Motor neuron (in vitro differentiated cells): ENCODE results near the gene CFAP100. TPM values are rescaled to one million over a fixed set of nuclear protein-coding genes. Genes with fewer than 3 reads are reported as not detected.

Experiments
- ATAC-seq, 8 experiments: fragments of 200-7000 bp; cut with Tn5 transposase; replicated peaks in 6 of 8; 2 replicates each; pipeline ENCODE4 v1.8.0; 2021; ENCODE audit warnings: mild to moderate bottlenecking in 8 of 8, moderate library complexity in 8 of 8
- H3K27ac ChIP-seq, 2 donors: fragments of 250-450 bp; sonication (Bioruptor Pico); 2 replicates each; pipeline ENCODE4 v1.9.0; 2021; ENCODE audit warnings: antibody characterized with exemption in 2 of 2, mild to moderate bottlenecking in 2 of 2, moderate library complexity in 1 of 2
- H3K4me1 ChIP-seq, 2 donors: fragments of 250-450 bp; sonication (Bioruptor Pico); replicated peaks in 1 of 2; 2 replicates each; pipeline ENCODE4 v1.6.1; 2021; ENCODE audit warnings: antibody characterized with exemption in 2 of 2, mild to moderate bottlenecking in 2 of 2, moderate library complexity in 1 of 2
- H3K4me3 ChIP-seq, 5 donors: fragments of 250-450 bp; sonication (Bioruptor Pico); 2 replicates each; pipeline ENCODE4 v1.9.0; 2021; ENCODE audit warnings: antibody characterized with exemption in 5 of 5, mild to moderate bottlenecking in 5 of 5, moderate library complexity in 4 of 5
- WGBS, 10 experiments: fragments of 450-650 bp; shearing (Covaris generic); methylation state at CpG; one replicate each; pipeline ENCODE4 v1.0.0; 2022; 5-methylcytosine and 5-hydroxymethylcytosine counted together
- in situ Hi-C, 9 experiments: fragments of 400-800 bp; cut with MboI; loops; one replicate each; pipeline ENCODE4 v1.15.0; 2021; ENCODE audit warnings: low sequenced_read_pairs in 9 of 9, low pct_unique_long_range_greater_than_20kb in 2 of 9; ENCODE audit not compliant: unreplicated experiment in 9 of 9
- total RNA-seq, 8 experiments: library from RNA; unstranded; fragments of 300-600 nt; gene quantifications; 2 replicates each; pipeline versions ENCODE4 v1.2.3 to v1.2.4, GENCODE V29; 2022

The CFAP100 gene
- total RNA-seq, 8 experiments from 2014 or later: 0.22 to 5.8 (median 0.66) TPM; not detected in 4

DNA sequence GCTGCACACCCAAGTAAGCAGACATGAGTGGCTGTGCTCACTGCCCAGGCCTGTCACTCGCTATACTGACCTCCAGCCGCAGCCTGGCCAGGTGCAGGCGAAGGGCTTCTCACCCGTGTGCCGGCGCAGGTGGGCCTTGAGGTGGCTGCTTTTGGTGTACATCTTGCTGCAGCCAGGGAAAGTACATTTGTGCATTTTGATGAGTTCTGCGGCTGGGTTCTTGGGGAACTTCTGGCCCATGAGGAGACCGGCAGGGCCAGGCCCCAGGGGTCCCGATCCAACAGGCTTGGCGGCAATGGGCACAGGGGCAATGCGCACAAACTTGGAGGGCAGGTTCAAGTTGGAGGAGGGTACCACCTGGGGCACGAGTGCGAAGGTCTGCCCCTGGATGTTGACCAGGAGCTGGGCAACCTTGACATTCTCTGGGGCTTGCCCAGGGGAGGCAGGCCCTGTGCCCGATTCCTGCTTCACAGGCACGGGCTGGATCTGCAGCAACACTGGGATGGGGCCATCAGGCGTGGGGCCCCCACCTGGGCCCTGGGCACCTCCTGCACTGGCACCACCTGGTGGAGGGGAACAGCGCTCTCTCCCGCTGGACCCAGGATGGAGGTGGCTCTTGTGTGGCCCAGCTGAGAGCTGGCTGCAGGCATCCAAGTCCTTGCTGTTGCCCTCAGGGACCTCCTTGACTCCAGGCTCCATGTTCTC lies 42.8 kb upstream of the CFAP100 start:
- Histone ChIP-seq H3K4me3 (no peak overlapping the region), H3K27ac (no peak overlapping the region), H3K4me1 (peaks cover 6 to 7% of the 10 kb centered on the region in 2 donors)
- ATAC-seq: no peak
- 94 to 100% (median 99%) methylated on average over 1 to 8 of the region's 18 CpGs; no CpG with 5 or more reads in 6 of the 10 experiments for WGBS, 10 experiments
- in situ Hi-C loops: no loop called here

GRCh38 chr3:126352476-126353454 lies 41.9 kb upstream of the CFAP100 start:
- H3K4me3 ChIP-seq: no peak overlapping the region
- ATAC-seq: no peak
- in situ Hi-C loops: no loop called here
- no peak overlapping the region for H3K27ac ChIP-seq
- 66 to 92% (median 90%) methylated on average over 2 to 7 of the region's 27 CpGs; no CpG with 5 or more reads in 4 of the 10 experiments for WGBS, 10 experiments
- peaks cover 6 to 7% of the 10 kb centered on the region in 2 donors for H3K4me1 ChIP-seq

DNA sequence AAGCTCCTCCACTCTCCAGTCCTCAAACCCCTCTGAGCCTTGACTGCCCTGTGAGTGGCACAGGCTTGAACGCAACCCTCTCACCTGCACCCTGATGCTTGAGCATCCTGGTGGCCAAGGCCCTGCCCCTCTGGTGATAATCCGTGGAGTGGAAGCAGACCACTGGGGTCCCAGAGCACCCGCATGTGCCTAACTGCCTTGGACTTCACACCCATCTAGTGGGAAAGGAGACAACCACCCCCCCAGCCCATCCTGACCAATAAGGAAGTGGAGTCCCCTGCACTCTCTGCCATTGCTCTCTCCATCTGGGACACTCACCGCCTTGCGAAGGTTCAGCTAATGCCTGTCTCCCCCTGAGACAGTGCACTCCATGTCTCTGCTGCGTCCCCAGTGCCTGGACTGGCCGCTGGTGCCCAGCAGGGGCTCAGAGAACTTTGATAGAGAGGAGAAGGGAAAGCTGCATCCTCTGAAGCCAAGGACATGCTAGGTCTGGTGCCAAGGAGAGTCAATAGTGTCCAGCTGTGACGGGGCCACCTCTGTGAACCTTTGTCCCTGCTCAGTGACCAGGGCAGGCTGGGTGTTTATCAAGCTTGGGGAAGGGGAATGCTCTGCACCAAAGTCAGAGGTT lies 40.9 kb upstream of the CFAP100 start:
- Histone ChIP-seq H3K4me3 (no peak overlapping the region), H3K27ac (no peak overlapping the region), H3K4me1 (peaks cover 6 to 7% of the 10 kb centered on the region in 2 donors)
- in situ Hi-C loops: no loop called here
- WGBS, 10 experiments: 90 to 100% (median 97%) methylated on average over 1 to 3 of the region's 8 CpGs; no CpG with 5 or more reads in 6 of the 10 experiments
- ATAC-seq: no peak

- in situ Hi-C loops: no loop called here
- Histone ChIP-seq H3K4me1 (peaks cover 6 to 7% of the 10 kb centered on the region in 2 donors), H3K27ac (no peak overlapping the region), H3K4me3 (no peak overlapping the region)
- no peak for ATAC-seq
- WGBS, 10 experiments: 33 to 100% (median 77%) methylated on average over 1 to 7 of the region's 7 CpGs; no CpG with 5 or more reads in 4 of the 10 experiments
Observed at GRCh38 chr3:126354776-126355175, 39.9 kb upstream of the CFAP100 start.

DNA sequence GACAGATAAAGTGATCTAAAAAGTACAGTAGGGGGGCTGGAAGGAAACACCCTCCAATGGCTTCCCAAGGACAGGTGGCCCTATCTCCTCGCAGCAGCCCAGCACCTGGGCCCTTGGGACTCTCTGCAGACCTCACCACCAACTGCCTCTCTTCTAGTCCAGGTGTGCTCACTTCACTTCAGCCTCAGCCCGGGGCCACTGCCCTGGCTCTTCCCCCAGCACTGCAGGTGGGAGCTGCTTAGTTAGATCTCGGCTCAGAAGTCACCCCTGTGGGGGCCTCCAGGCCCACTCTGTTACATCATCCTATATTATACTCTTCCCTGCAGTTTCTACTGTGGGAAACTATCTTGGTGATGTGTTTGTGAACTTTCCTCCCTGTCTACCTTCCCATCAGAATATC lies 39.5 kb upstream of the CFAP100 start:
- in situ Hi-C loops: no loop called here
- peaks cover 6 to 7% of the 10 kb centered on the region in 2 donors for H3K4me1 ChIP-seq
- ATAC-seq: no peak
- H3K4me3 ChIP-seq: peak overlapping the region in 4 of 5 donors; percentile 51 to 89 (median 74)
- peak overlapping the region in 1 of 2 donors; percentile 3 for H3K27ac ChIP-seq
- 28 to 41% (median 37%) methylated on average over 1 to 3 of the region's 3 CpGs; no CpG with 5 or more reads in 6 of the 10 experiments for WGBS, 10 experiments

- peak; percentile 71 to 87 (median 83) for ATAC-seq
- H3K27ac ChIP-seq: no peak overlapping the region
Observed at GRCh38 chr3:126355777-126356372, 38.8 kb upstream of the CFAP100 start.

GRCh38 chr3:126356373-126357264 lies 38.1 kb upstream of the CFAP100 start:
- Histone ChIP-seq H3K27ac (no peak overlapping the region), H3K4me1 (peaks cover 6 to 7% of the 10 kb centered on the region in 2 donors), H3K4me3 (peak overlapping the region; percentile 51 to 89 (median 61))
- in situ Hi-C loops: no loop called here
- WGBS, 10 experiments: 0% methylated on average over 15 of the region's 100 CpGs; no CpG with 5 or more reads in 9 of the 10 experiments
- ATAC-seq: peak; percentile 11 to 43 (median 36)

More at GRCh38 chr3:126355777-126356372, 38.8 kb upstream of the CFAP100 start:
- Histone ChIP-seq H3K4me3 (peak overlapping the region; percentile 51 to 89 (median 61)), H3K4me1 (peaks cover 6 to 7% of the 10 kb centered on the region in 2 donors)
- in situ Hi-C loops: no loop called here
- WGBS, 10 experiments: 0 to 17% (median 4%) methylated on average over 1 to 10 of the region's 32 CpGs; no CpG with 5 or more reads in 7 of the 10 experiments

DNA sequence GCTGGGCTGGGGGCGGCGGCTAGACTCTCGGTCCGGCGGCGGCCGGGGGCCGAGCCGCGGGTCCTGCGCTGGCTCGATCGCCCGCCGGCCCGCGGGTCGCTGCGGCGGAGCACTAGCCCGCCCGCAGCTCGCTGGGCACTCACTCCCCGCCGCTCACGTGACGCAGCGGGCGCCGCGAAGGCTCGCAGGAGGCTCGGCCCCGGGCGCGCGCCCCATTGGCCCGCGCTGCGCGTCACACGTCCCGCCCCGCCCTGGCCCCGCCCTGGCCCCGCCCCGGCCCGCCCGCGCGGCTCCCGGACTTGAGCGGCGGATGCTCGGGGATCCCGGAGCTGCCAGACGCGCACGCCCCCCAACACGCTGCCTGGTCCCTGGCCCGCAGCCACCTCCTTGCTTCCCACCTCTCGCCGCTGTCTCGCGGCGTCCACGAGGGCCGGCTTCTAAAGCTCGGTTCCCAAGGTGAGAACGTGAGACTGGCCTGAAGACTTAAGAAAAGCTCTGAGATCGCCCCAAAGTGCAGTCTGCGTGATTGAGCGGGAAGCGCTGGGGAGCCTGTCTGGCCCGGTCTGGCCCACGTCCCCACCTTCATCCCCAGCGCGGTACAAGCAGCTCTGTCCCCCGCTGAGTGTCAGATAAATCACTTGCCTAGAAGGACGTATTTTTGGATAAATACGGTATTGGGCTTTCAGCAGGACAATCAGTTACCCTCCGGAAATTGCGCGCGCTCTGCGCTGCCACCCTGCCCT lies 37.2 kb upstream of the CFAP100 start, which contains the start of gene KLF15:
Gene KLF15 (minus strand): TSS at position 114 of the 743 bp plus-strand sequence. CDS start 4,486 bp downstream, outside the sequence.
- no peak within 1 kb of the TSS for H3K27ac ChIP-seq
- in situ Hi-C loops: no loop called here
- H3K4me3 ChIP-seq: peak within 1 kb of the TSS; percentile 51 to 89 (median 61)
- peaks cover 6 to 7% of the 10 kb centered on the region in 2 donors for H3K4me1 ChIP-seq
- WGBS, 10 experiments: 0 to 5% (median 0%) methylated on average over 1 to 8 of the region's 86 CpGs; no CpG with 5 or more reads in 3 of the 10 experiments
- ATAC-seq: peak; percentile 64 to 84 (median 68)

- no peak overlapping the region for H3K27ac ChIP-seq
- in situ Hi-C loops: no loop called here
- H3K4me3 ChIP-seq: peak overlapping the region; percentile 51 to 89 (median 61)
- no peak for ATAC-seq
- H3K4me1 ChIP-seq: peaks cover 6 to 9% of the 10 kb centered on the region in 2 donors
- WGBS, 10 experiments: 0 to 60% (median 11%) methylated on average over 1 to 5 of the region's 11 CpGs; no CpG with 5 or more reads in 2 of the 10 experiments
Observed at GRCh38 chr3:126358038-126358815, 36.5 kb upstream of the CFAP100 start.

DNA sequence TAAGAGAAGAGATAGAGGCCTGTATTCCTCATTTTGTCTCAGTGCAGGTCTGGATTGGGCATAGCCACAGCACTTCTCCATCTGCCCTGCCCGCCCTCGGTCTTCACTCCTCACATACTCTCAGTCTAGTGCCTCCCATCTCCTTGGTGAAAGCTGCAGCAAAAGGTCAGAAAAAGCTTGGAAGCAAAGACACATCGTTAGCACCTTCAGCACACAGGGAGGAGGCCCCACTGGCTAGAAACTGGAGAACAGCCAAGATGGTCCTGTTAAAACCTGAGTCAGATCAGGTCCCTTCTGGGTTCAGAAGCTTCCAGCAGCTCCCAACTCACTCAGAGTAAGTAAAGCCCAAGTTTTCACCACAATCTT lies 35.9 kb upstream of the CFAP100 start:
- ATAC-seq: no peak
- 40 to 100% (median 73%) methylated on average over 1 to 2 of the region's 3 CpGs; no CpG with 5 or more reads in 6 of the 10 experiments for WGBS, 10 experiments
- no peak overlapping the region for H3K27ac ChIP-seq
- no peak overlapping the region for H3K4me3 ChIP-seq
- peaks cover 6 to 10% of the 10 kb centered on the region in 2 donors for H3K4me1 ChIP-seq
- in situ Hi-C loops: no loop called here
